HepG2 (cell line): ENCODE data around the gene NLRP4. TPM values are rescaled to one million over a fixed set of nuclear protein-coding genes. Genes with fewer than 3 reads are reported as not detected.

Experiments
- ATAC-seq: fragments of 200-7000 bp; cut with Tn5 transposase; 3 replicates; pipeline ENCODE4 v1.9.1; 2020; ENCODE audit warnings: mild to moderate bottlenecking, moderate library complexity
- BruUV-seq: library from RNA; stranded (reverse); fragments of 400-500 nt; replicated peaks from 2 replicates; lab custom pipeline; 2021; lab: Mats Ljungman, UMichigan
- CTCF ChIA-PET: fragments of 300-600 bp; formaldehyde crosslinking; extraction: SDS; loops from one replicate; lab custom pipeline; 2021; ENCODE audit warnings: low total read pairs, inconsistent platforms, low intra/inter-chr PET ratio; lab: Yijun Ruan, JAX
- POLR2A ChIA-PET: fragments of 350-600 bp; sonication (Branson Sonifier 250); formaldehyde crosslinking; loops from one replicate; lab custom pipeline; 2020; ENCODE audit warnings: antibody characterized with exemption, inconsistent platforms; lab: Yijun Ruan, JAX
- DNase-seq: peaks from one replicate; pipeline ENCODE4 v3.0.0-alpha.2; 2015; ENCODE audit warnings: low spot score
- FAIRE-seq: peaks from 3 replicates; lab custom pipeline; 2011; peaks lifted over from hg19 to GRCh38; lab: Jason Lieb, UNC
- H2AFZ ChIP-seq: one replicate; pipeline ENCODE4 v1.6.1; 2011; ENCODE audit warnings: low read length, inconsistent platforms
- H3K27ac ChIP-seq: fragments of 300-600 bp; 3 replicates; pipeline ENCODE4 v1.8.0; 2011; ENCODE audit warnings: mixed run types, mild to moderate bottlenecking, mixed read lengths, low read length, inconsistent platforms; ENCODE audit not compliant: insufficient read depth; ENCODE audit errors: extremely low read length
- H3K27me3 ChIP-seq, 2 experiments: fragments of 200-600 bp in 1 of 2; 2 replicates in 1 of 2; 3 replicates in 1 of 2; pipeline versions ENCODE4 v1.6.0 to v1.8.0; 2011; ENCODE audit warnings: low read length in 2 of 2, mild to moderate bottlenecking in 2 of 2, moderate library complexity in 2 of 2, inconsistent platforms in 1 of 2; ENCODE audit not compliant: insufficient read depth in 2 of 2, control insufficient read depth in 1 of 2
- H3K36me3 ChIP-seq, 2 experiments: fragments of 200-600 bp in 1 of 2; replicated peaks in 1 of 2; 2 replicates in 1 of 2; 3 replicates in 1 of 2; pipeline versions ENCODE4 v1.5.1 to v1.8.0; 2011; ENCODE audit warnings: low read length in 2 of 2, inconsistent platforms in 1 of 2; ENCODE audit not compliant: insufficient read depth in 2 of 2, control insufficient read depth in 1 of 2
- H3K4me1 ChIP-seq: 2 replicates; pipeline ENCODE4 v1.5.1; 2012; ENCODE audit warnings: low read length, inconsistent platforms; ENCODE audit not compliant: insufficient read depth
- H3K4me2 ChIP-seq: 2 replicates; pipeline ENCODE4 v1.6.0; 2011; ENCODE audit warnings: low read depth, low read length, inconsistent platforms
- H3K4me3 ChIP-seq, 3 experiments: fragments of 200-600 bp in 1 of 3; sonication (generic), shearing (Covaris generic) in 1 of 3; replicated peaks in 1 of 3; 2 replicates each; pipeline ENCODE4 v1.5.1; 2011 to 2016; ENCODE audit warnings: low read length in 3 of 3, inconsistent platforms in 2 of 3, low read depth in 2 of 3, mild to moderate bottlenecking in 2 of 3, control low read depth in 1 of 3, mixed read lengths in 1 of 3; ENCODE audit not compliant: insufficient read depth in 1 of 3
- H3K79me2 ChIP-seq: one replicate; pipeline ENCODE4 v1.6.1; 2011; ENCODE audit warnings: low read length, inconsistent platforms; ENCODE audit not compliant: insufficient read depth
- H3K9ac ChIP-seq: 2 replicates; pipeline ENCODE4 v1.6.0; 2011; ENCODE audit warnings: mild to moderate bottlenecking, low read depth, low read length, inconsistent platforms; ENCODE audit not compliant: insufficient read depth
- H3K9me3 ChIP-seq: 2 replicates; pipeline ENCODE4 v1.5.1; 2012; ENCODE audit warnings: mild to moderate bottlenecking, low read length
- H4K20me1 ChIP-seq: 2 replicates; pipeline ENCODE4 v1.6.0; 2011; ENCODE audit warnings: inconsistent platforms, mild to moderate bottlenecking, low read length, moderate library complexity; ENCODE audit not compliant: insufficient read depth
- MAFF ChIP-seq: IDR thresholded peaks from 2 replicates; pipeline ENCODE4 v1.6.1; 2011; ENCODE audit warnings: low read depth, low read length, improper control_type of control experiment
- MAFK ChIP-seq, 2 experiments: IDR thresholded peaks in 1 of 2; conservative IDR thresholded peaks in 1 of 2; 2 replicates each; pipeline ENCODE4 v1.6.1; 2011; ENCODE audit warnings: improper control_type of control experiment in 2 of 2, low read length in 2 of 2
- NCOR1 ChIP-seq: fragments of 200-600 bp; sonication (generic); IDR thresholded peaks from 2 replicates; pipeline ENCODE4 v1.7.0; 2017; ENCODE audit warnings: antibody characterized with exemption, low read length, borderline replicate concordance
- NR2C2 ChIP-seq: sonication (generic); formaldehyde crosslinking; IDR thresholded peaks from 2 replicates; pipeline ENCODE4 v1.4.0; 2020; ENCODE audit warnings: missing genetic modification reagents, mild to moderate bottlenecking, moderate library complexity, borderline replicate concordance
- SOX6 ChIP-seq, 2 experiments: fragments of 450-650 bp in 1 of 2; sonication (generic) in 1 of 2; formaldehyde crosslinking in 1 of 2; IDR thresholded peaks; 2 replicates each; pipeline versions ENCODE4 v1.4.0 to v1.6.1; 2017 to 2020; ENCODE audit warnings: antibody characterized with exemption in 1 of 2, mild to moderate bottlenecking in 1 of 2, missing genetic modification reagents in 1 of 2
- TARDBP ChIP-seq: sonication (generic); formaldehyde crosslinking; IDR thresholded peaks from 2 replicates; pipeline ENCODE4 v1.8.0; 2022; ENCODE audit warnings: mild to moderate bottlenecking, missing genetic modification reagents
- THAP9 ChIP-seq: sonication (generic); formaldehyde crosslinking; IDR thresholded peaks from 2 replicates; pipeline ENCODE4; 2020; ENCODE audit warnings: missing genetic modification reagents, mild to moderate bottlenecking, borderline replicate concordance
- ZFP36 ChIP-seq: fragments of 150-350 bp; IDR thresholded peaks from 2 replicates; pipeline ENCODE4 v1.6.1; 2018; ENCODE audit warnings: borderline replicate concordance, low read length, low read depth; ENCODE audit not compliant: partially characterized antibody
- ZHX2 ChIP-seq, 2 experiments: sonication (generic) in 1 of 2; formaldehyde crosslinking in 1 of 2; IDR thresholded peaks; 2 replicates each; pipeline versions ENCODE4 v1.6.1 to v1.9.0; 2014 to 2022; ENCODE audit warnings: antibody characterized with exemption in 1 of 2, borderline replicate concordance in 1 of 2, inconsistent platforms in 1 of 2, low read depth in 1 of 2, missing genetic modification reagents in 1 of 2
- WGBS: methylation state at CpG from one replicate; pipeline ENCODE4 v1.1.6; 2017; ENCODE audit warnings: low lambda C conversion rate; 5-methylcytosine and 5-hydroxymethylcytosine counted together
- in situ Hi-C: cut with HindIII; loops from 2 replicates; pipeline ENCODE4 v1.10.0; 2017; ENCODE audit warnings: low pct_unique_long_range_greater_than_20kb; ENCODE audit not compliant: extremely low pct_ligation_motif_present
- intact Hi-C: fragments of 100-400 bp; cut with micrococcal nuclease; formaldehyde crosslinking; loops from one replicate; pipeline ENCODE4 v1.10.0; 2022; ENCODE audit not compliant: unreplicated experiment
- polyA plus RNA-seq, 8 experiments: library from polyadenylated mRNA; depleted of rRNA in 3 of 8; stranded (reverse) in 7 of 8; unstranded in 1 of 8; fragments of >200 nt; fragmentation: Illumina TruSeq in 4 of 8; extraction: Trizol in 4 of 8; gene quantifications; 2 replicates each; pipeline versions ENCODE4 v1.2.1 to v1.2.3, GENCODE V29; 2011 to 2016; ENCODE audit warnings: low read depth in 4 of 8, missing spikeins in 1 of 8, mixed read lengths in 1 of 8; ENCODE audit not compliant: insufficient read depth in 1 of 8
- total RNA-seq, 5 experiments: library from RNA; depleted of rRNA; stranded (reverse); fragments of >200 nt; fragmentation: Illumina TruSeq; extraction: Trizol; gene quantifications; 2 replicates each; pipeline ENCODE4 v1.2.3, GENCODE V29; 2016; ENCODE audit warnings: low read depth in 1 of 5

NLRP4 gene
- total and polyA plus RNA-seq, 2 of the 13 experiments (the other 11 are each of a cell fraction or from before 2014, with no cell fraction given), result not detected

- no peak for TF ChIP-seq NR2C2 (CRISPR knock-in tag)
Measured at GRCh38 chr19:55820037-55820436, 16.3 kb upstream of the NLRP4 start (continued).

GRCh38 chr19:55830656-55831055 lies 5.7 kb upstream of the NLRP4 start:
- ATAC-seq (no peak), DNase-seq (no peak), FAIRE-seq (no peak)
- no peak overlapping the region for H2AFZ ChIP-seq
- H3K4me2 ChIP-seq, result no peak overlapping the region
- WGBS, result 15% methylated on average over 5 of the region's 5 CpGs
- no peaks in the 10 kb centered on the region for H3K79me2 ChIP-seq
- POLR2A ChIA-PET, result no interaction called here
- H3K9ac ChIP-seq, result no peak overlapping the region
- H3K4me3 ChIP-seq, result no peak overlapping the region
- H3K27ac ChIP-seq, result no peak overlapping the region
- H3K27me3 ChIP-seq, result peaks cover 0 to 9% of the 10 kb centered on the region in 2 experiments; a peak in 2 of 5 replicates
- H3K9me3 ChIP-seq, result no peaks in the 10 kb centered on the region
- H3K4me1 ChIP-seq, result no peaks in the 10 kb centered on the region
- H3K36me3 ChIP-seq, result no peaks in the 10 kb centered on the region
- in situ Hi-C loops, result no loop called here
- CTCF ChIA-PET, result no interaction called here
- BruUV-seq, result no TSS peak
- H4K20me1 ChIP-seq, result no peaks in the 10 kb centered on the region
- intact Hi-C loops, result no loop called here
- TF ChIP-seq TARDBP (CRISPR knock-in tag) (no peak), THAP9 (CRISPR knock-in tag) (no peak), ZHX2 (IDR thresholded peaks at IDR 0.05; ENCODE audit: low read depth) (no peak), ZHX2 (CRISPR knock-in tag; IDR thresholded peaks at IDR 0.05; ENCODE audit: borderline replicate concordance) (no peak), SOX6 (IDR thresholded peaks at IDR 0.05) (no peak), SOX6 (CRISPR knock-in tag; IDR thresholded peaks at IDR 0.05) (no peak), ZFP36 (no peak), MAFF (0 out of 2 replicates have a peak, but pooled peaks have one; percentile 8), NCOR1 (no peak), MAFK (conservative IDR thresholded peaks at IDR 0.05 in 1 of 2, IDR thresholded peaks at IDR 0.05 in 1 of 2; ENCODE audit: low read length in 2 of 2) (peak in 1 of 2 experiments; percentile 12; a peak in 1 of 4 replicates)
